Calu3 (cell line): ENCODE results near the gene FLT3LG. TPM values are rescaled to one million over a fixed set of nuclear protein-coding genes. Genes with fewer than 3 reads are reported as not detected.

Source experiments
- BruUV-seq: library from RNA; stranded (reverse); fragments of 400-500 nt; replicated peaks from 2 replicates; lab custom pipeline; 2021; lab: Mats Ljungman, UMichigan
- CTCF ChIA-PET: fragments of 300-600 bp; sonication (Branson Sonifier 250); formaldehyde crosslinking; loops from one replicate; lab custom pipeline; 2022; ENCODE audit warnings: antibody characterized with exemption; lab: Charles Lee
- DNase-seq: peaks from one replicate; pipeline ENCODE4 v3.0.0; 2022
- H3K27ac Mint-ChIP-seq: one replicate; pipeline ENCODE4 v1.8.0; 2022; ENCODE audit warnings: mixed read lengths; ENCODE audit not compliant: unreplicated experiment
- H3K27me3 Mint-ChIP-seq: one replicate; pipeline ENCODE4 v1.8.0; 2022; ENCODE audit warnings: mixed read lengths; ENCODE audit not compliant: unreplicated experiment
- H3K36me3 Mint-ChIP-seq: one replicate; pipeline ENCODE4 v1.8.0; 2022; ENCODE audit warnings: mild to moderate bottlenecking, moderate library complexity, mixed read lengths; ENCODE audit not compliant: insufficient read depth, unreplicated experiment
- H3K4me1 Mint-ChIP-seq: one replicate; pipeline ENCODE4 v1.8.0; 2022; ENCODE audit warnings: mild to moderate bottlenecking, low read depth, mixed read lengths; ENCODE audit not compliant: unreplicated experiment
- H3K4me3 Mint-ChIP-seq: one replicate; pipeline ENCODE4 v1.8.0; 2022; ENCODE audit warnings: mild to moderate bottlenecking, low read depth, moderate library complexity, mixed read lengths; ENCODE audit not compliant: unreplicated experiment
- H3K9me3 Mint-ChIP-seq: one replicate; pipeline ENCODE4 v1.8.0; 2022; ENCODE audit warnings: low read depth, mixed read lengths; ENCODE audit not compliant: unreplicated experiment
- intact Hi-C: fragments of 100-400 bp; cut with micrococcal nuclease; formaldehyde crosslinking; loops from one replicate; pipeline ENCODE4 v1.10.0; 2022; ENCODE audit not compliant: unreplicated experiment
- total RNA-seq: library from RNA; stranded (reverse); gene quantifications from 2 replicates; pipeline ENCODE4 v1.2.3, GENCODE V29; 2022
- TF ChIP-seq, protein P1 (sequence below): fragments of 200-600 bp; IDR thresholded peaks from one replicate; pipeline ENCODE4 v1.8.0; 2022; ENCODE audit warnings: antibody characterized with exemption; ENCODE audit not compliant: unreplicated experiment

The FLT3LG gene
- total RNA-seq, 1 experiment from 2014 or later: 4.8 TPM

DNA sequence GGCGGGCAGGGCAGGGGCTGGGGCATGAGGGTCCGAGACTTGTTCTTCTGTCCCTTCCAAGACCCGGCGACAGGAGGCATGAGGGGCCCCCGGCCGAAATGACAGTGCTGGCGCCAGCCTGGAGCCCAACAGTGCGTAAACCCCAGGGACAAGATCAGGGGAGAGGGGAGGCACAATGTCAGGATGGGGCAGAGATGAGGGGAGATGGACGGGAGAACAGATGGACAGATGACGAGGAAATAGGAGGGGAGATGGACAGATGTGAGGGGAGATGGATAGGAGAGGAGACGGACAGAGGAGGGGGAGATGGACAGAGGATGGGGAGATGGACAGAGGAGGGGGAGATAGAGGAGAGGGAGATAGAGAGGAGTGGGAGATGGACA, 518 bp downstream of the FLT3LG start:
- no peak overlapping the region for H3K27ac Mint-ChIP-seq
- TF ChIP-seq, protein P1, sequence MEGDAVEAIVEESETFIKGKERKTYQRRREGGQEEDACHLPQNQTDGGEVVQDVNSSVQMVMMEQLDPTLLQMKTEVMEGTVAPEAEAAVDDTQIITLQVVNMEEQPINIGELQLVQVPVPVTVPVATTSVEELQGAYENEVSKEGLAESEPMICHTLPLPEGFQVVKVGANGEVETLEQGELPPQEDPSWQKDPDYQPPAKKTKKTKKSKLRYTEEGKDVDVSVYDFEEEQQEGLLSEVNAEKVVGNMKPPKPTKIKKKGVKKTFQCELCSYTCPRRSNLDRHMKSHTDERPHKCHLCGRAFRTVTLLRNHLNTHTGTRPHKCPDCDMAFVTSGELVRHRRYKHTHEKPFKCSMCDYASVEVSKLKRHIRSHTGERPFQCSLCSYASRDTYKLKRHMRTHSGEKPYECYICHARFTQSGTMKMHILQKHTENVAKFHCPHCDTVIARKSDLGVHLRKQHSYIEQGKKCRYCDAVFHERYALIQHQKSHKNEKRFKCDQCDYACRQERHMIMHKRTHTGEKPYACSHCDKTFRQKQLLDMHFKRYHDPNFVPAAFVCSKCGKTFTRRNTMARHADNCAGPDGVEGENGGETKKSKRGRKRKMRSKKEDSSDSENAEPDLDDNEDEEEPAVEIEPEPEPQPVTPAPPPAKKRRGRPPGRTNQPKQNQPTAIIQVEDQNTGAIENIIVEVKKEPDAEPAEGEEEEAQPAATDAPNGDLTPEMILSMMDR: no peak
- H3K36me3 Mint-ChIP-seq: peaks cover 7% of the 10 kb centered on the region
- intact Hi-C loops: no loop called here
- no peaks in the 10 kb centered on the region for H3K9me3 Mint-ChIP-seq
- no peaks in the 10 kb centered on the region for H3K4me1 Mint-ChIP-seq
- no peak for DNase-seq
- peak overlapping the region; percentile 71 for H3K4me3 Mint-ChIP-seq
- CTCF ChIA-PET: no interaction called here
- no TSS peak for BruUV-seq
- H3K27me3 Mint-ChIP-seq: peaks cover 27% of the 10 kb centered on the region

DNA sequence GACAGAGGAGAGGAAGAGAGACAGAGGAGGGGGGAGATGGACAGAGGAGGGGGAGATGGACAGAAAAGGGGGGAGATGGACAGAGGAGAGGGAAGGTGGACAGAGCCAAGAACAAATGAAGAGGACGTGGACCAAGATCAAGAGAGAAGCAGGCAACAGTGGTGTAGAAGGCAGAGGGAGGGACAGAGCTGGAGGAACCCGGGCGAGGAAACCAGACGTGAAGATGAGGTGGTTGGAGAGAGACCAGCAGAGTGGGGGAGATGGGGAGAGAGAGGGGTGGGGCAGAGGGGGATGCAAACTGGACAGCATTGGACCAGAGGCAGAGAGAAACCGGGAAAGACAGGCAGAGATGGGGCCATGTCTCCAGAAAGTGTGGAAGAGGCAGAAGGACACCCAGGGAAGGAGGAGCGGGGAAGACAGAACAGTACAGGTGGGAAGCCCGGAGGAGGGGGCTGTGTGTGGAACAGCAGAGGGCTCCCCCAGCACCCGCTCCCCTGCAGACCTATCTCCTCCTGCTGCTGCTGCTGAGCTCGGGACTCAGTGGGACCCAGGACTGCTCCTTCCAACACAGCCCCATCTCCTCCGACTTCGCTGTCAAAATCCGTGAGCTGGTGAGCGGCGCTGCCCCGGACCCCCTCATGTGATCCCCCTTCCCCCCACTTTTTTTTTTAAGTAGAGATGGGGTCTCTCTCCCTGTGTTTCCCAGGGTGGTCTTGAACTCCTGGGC, 1.3 kb downstream of the FLT3LG start:
- H3K27me3 Mint-ChIP-seq: peaks cover 27% of the 10 kb centered on the region
- TF ChIP-seq, protein P1: no peak
- BruUV-seq: no TSS peak
- no peak overlapping the region for H3K4me3 Mint-ChIP-seq
- H3K4me1 Mint-ChIP-seq: no peaks in the 10 kb centered on the region
- no peak overlapping the region for H3K27ac Mint-ChIP-seq
- no peak for DNase-seq
- intact Hi-C loops: no loop called here
- CTCF ChIA-PET: no interaction called here
- no peaks in the 10 kb centered on the region for H3K9me3 Mint-ChIP-seq
- peaks cover 7% of the 10 kb centered on the region for H3K36me3 Mint-ChIP-seq

DNA sequence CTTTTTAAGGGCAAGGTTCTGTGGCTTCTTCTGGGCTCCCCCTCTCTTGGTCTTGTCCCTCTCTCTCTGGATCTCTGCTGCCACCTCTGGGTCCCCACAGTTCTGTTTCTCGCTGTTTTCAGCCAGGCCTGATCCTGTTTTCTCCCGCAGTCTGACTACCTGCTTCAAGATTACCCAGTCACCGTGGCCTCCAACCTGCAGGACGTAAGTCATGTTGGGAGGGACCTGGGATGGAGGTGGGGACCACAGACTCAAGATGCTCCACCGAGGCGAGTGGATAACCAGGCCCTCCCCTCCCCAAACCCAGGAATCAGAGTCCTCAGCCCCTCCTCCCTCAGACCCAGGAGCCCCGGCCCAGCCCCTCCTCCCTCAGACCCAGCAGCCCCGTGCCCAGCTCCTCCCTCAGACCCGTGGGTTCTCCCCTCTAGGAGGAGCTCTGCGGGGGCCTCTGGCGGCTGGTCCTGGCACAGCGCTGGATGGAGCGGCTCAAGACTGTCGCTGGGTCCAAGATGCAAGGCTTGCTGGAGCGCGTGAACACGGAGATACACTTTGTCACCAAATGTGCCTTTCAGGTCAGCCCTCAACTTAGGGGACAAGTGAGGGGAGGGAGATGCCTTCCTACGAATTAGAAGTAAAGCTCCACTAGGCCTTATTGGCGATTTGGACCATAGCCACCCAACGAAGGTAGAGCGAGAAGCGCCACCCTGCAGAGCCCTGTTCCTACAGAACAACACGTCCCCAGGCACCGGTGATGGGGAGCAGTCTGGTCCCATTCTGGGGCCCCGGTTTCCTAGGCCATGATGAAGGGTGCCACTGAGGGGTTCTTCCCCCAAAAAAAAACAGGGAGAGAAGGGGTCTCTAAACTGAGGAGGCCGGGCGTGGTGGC, 2.2 kb downstream of the FLT3LG start:
- DNase-seq: no peak
- CTCF ChIA-PET: no interaction called here
- peaks cover 27% of the 10 kb centered on the region for H3K27me3 Mint-ChIP-seq

DNA sequence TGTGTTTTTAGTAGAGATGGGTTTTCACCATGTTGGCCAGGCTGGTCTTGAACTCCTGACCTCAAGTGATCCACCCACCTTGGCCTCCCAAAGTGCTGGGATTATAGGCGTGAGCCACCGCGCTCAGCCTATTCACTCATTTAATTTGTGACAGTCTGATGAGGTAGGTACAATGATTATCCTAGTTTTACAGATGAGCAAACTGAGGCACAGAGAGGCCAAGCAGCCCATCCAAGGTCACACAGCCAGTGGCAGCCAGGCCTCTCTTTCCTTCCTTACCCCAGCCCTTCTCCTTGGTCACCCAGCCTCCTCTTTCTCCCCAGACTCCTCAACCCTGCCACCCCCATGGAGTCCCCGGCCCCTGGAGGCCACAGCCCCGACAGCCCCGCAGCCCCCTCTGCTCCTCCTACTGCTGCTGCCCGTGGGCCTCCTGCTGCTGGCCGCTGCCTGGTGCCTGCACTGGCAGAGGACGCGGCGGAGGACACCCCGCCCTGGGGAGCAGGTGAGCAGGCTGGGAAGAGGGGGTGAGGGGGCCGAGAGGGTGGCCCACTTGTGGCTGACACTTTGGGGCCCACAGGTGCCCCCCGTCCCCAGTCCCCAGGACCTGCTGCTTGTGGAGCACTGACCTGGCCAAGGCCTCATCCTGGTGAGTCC, 6.1 kb downstream of the FLT3LG start:
- intact Hi-C loops: no loop called here
- TF ChIP-seq, protein P1: no peak
- H3K27me3 Mint-ChIP-seq: peaks cover 15% of the 10 kb centered on the region

More for the DNA sequence above, 2.2 kb downstream of the FLT3LG start:
- intact Hi-C loops: no loop called here
- H3K27ac Mint-ChIP-seq: no peak overlapping the region
- BruUV-seq: no TSS peak
- no peaks in the 10 kb centered on the region for H3K9me3 Mint-ChIP-seq
- no peaks in the 10 kb centered on the region for H3K4me1 Mint-ChIP-seq
- TF ChIP-seq, protein P1: no peak
- H3K36me3 Mint-ChIP-seq: peaks cover 7% of the 10 kb centered on the region
- no peak overlapping the region for H3K4me3 Mint-ChIP-seq

More for the DNA sequence above, 6.1 kb downstream of the FLT3LG start:
- no peak for DNase-seq
- no peaks in the 10 kb centered on the region for H3K36me3 Mint-ChIP-seq
- CTCF ChIA-PET: interaction anchor here (0.6 to 0.7 kb wide), 3 partner anchors 30 to 529 kb away, joined by 3 to 7 read pairs (median 4); no protein-coding TSS in a partner anchor
- no TSS peak for BruUV-seq
- no peak overlapping the region for H3K27ac Mint-ChIP-seq
- no peaks in the 10 kb centered on the region for H3K9me3 Mint-ChIP-seq
- no peak overlapping the region for H3K4me3 Mint-ChIP-seq
- no peaks in the 10 kb centered on the region for H3K4me1 Mint-ChIP-seq
